Measurements from ENCODE around the gene IRX4.
A peak's percentile ranks its signal among the peaks of the same experiment; 100 is the strongest.

The IRX4 gene

DNA sequence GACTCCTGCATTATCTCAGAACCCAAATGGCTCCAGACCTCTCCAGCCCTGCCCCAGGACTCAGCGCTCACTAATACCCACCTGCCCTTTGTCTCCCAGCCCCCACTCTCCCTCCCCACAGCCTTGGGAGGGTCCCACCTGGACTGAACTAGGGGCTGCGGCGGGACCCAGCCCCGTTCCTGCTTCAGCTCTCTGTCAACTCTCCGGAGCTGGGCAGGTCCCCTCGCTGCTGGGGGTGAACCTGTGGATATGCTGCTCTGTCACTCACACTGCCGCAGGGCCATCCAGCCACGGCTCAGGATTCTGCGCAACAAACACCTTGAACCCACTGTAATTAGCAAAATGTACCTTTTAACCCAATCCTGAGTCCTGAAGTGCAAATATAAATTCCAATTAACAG, 44.7 kb downstream of the IRX4 start:
- Histone ChIP-seq H3K4me2 (ENCODE audit: low read depth, low read length) (no peak overlapping the region), H3K79me2 (ENCODE audit: low read length) (no peaks in the 10 kb centered on the region), H3K4me1 (ENCODE audit: low read length) (no peaks in the 10 kb centered on the region), H3K4me3 (ENCODE audit: low read length) (no peak overlapping the region), H3K27me3 (replicated peaks; ENCODE audit: insufficient read depth, low read length) (peaks cover 47% of the 10 kb centered on the region), H4K20me1 (ENCODE audit: insufficient read depth, low read length) (no peaks in the 10 kb centered on the region), H3K9ac (ENCODE audit: low read length) (no peak overlapping the region), H3K36me3 (replicated peaks; ENCODE audit: insufficient read depth, low read length) (no peaks in the 10 kb centered on the region), H3K27ac (ENCODE audit: low read length) (no peak overlapping the region), H2AFZ (ENCODE audit: low read length) (no peak overlapping the region), H3F3A (ENCODE audit: insufficient read depth, low read length) (no peaks in the 10 kb centered on the region), H3K9me3 (replicated peaks; ENCODE audit: insufficient read depth, low read length) (no peaks in the 10 kb centered on the region), H3K9me2 (replicated peaks; ENCODE audit: insufficient read depth, low read length) (no peaks in the 10 kb centered on the region)
- no peak for DNase-seq
- TF ChIP-seq EZH2 (optimal IDR thresholded peaks at IDR 0.05; ENCODE audit: low read depth, low read length), result no peak
- no peak for TF ChIP-seq EZH2phosphoT487 (IDR thresholded peaks at IDR 0.05; ENCODE audit: low read length)
- TF ChIP-seq CTCF (IDR thresholded peaks at IDR 0.05; ENCODE audit: low read length), result no peak

- H3K27me3 ChIP-seq (replicated peaks; ENCODE audit: insufficient read depth, low read length), result peaks cover 44% of the 10 kb centered on the region
- H3K4me1 ChIP-seq (ENCODE audit: low read length), result no peaks in the 10 kb centered on the region
- no peaks in the 10 kb centered on the region for H4K20me1 ChIP-seq (ENCODE audit: insufficient read depth, low read length)
- H3K27ac ChIP-seq (ENCODE audit: low read length), result no peak overlapping the region
- no peak for TF ChIP-seq CTCF (IDR thresholded peaks at IDR 0.05; ENCODE audit: low read length)
- TF ChIP-seq EZH2 (optimal IDR thresholded peaks at IDR 0.05; ENCODE audit: low read depth, low read length), result no peak
- TF ChIP-seq EZH2phosphoT487 (IDR thresholded peaks at IDR 0.05; ENCODE audit: low read length), result no peak
- H3K4me3 ChIP-seq (ENCODE audit: low read length), result no peak overlapping the region
- H3K9me3 ChIP-seq (replicated peaks; ENCODE audit: insufficient read depth, low read length), result no peaks in the 10 kb centered on the region
- no peak for DNase-seq
- no peaks in the 10 kb centered on the region for H3F3A ChIP-seq (ENCODE audit: insufficient read depth, low read length)
- H3K79me2 ChIP-seq (ENCODE audit: low read length), result no peaks in the 10 kb centered on the region
- no peak overlapping the region for H3K9ac ChIP-seq (ENCODE audit: low read length)
- no peaks in the 10 kb centered on the region for H3K9me2 ChIP-seq (replicated peaks; ENCODE audit: insufficient read depth, low read length)
- H3K36me3 ChIP-seq (replicated peaks; ENCODE audit: insufficient read depth, low read length), result no peaks in the 10 kb centered on the region
- peak overlapping the region; percentile 29; the same call in 1 of the 2 replicates for H3K4me2 ChIP-seq (ENCODE audit: low read depth, low read length)
- H2AFZ ChIP-seq (ENCODE audit: low read length), result 0 out of 2 replicates have a peak overlapping the region, but pooled peaks have one; percentile 15
Observed at GRCh38 chr5:1836891-1837880, 45.5 kb downstream of the IRX4 start.

- 0 out of 2 replicates have a peak overlapping the region, but pooled peaks have one; percentile 15 for H2AFZ ChIP-seq (ENCODE audit: low read length)
- H3K4me3 ChIP-seq (ENCODE audit: low read length), result no peak overlapping the region
- no peaks in the 10 kb centered on the region for H3F3A ChIP-seq (ENCODE audit: insufficient read depth, low read length)
- no peaks in the 10 kb centered on the region for H3K9me3 ChIP-seq (replicated peaks; ENCODE audit: insufficient read depth, low read length)
- no peak overlapping the region for H3K27ac ChIP-seq (ENCODE audit: low read length)
- no peaks in the 10 kb centered on the region for H3K36me3 ChIP-seq (replicated peaks; ENCODE audit: insufficient read depth, low read length)
- no peaks in the 10 kb centered on the region for H3K79me2 ChIP-seq (ENCODE audit: low read length)
- TF ChIP-seq EZH2phosphoT487 (IDR thresholded peaks at IDR 0.05; ENCODE audit: low read length) (no peak), CTCF (IDR thresholded peaks at IDR 0.05; ENCODE audit: low read length) (no peak), EZH2 (optimal IDR thresholded peaks at IDR 0.05; ENCODE audit: low read depth, low read length) (no peak)
- peak; percentile 12 for DNase-seq
- H3K9me2 ChIP-seq (replicated peaks; ENCODE audit: insufficient read depth, low read length), result no peaks in the 10 kb centered on the region
- no peak overlapping the region for H3K9ac ChIP-seq (ENCODE audit: low read length)
- H3K4me1 ChIP-seq (ENCODE audit: low read length), result no peaks in the 10 kb centered on the region
- H3K27me3 ChIP-seq (replicated peaks; ENCODE audit: insufficient read depth, low read length), result peaks cover 36% of the 10 kb centered on the region
- H3K4me2 ChIP-seq (ENCODE audit: low read depth, low read length), result peak overlapping the region; percentile 29
- H4K20me1 ChIP-seq (ENCODE audit: insufficient read depth, low read length), result no peaks in the 10 kb centered on the region
Observed at GRCh38 chr5:1836176-1836890, 46.4 kb downstream of the IRX4 start.

Data from MM.1S (cell line).